Endothelial cell of umbilical vein (primary cell): ENCODE measurements around the gene NINL. TPM values are rescaled to one million over a fixed set of nuclear protein-coding genes. Genes with fewer than 3 reads are reported as not detected.
A peak's percentile ranks its signal among the peaks of the same experiment; 100 is the strongest.

Experiments
- BruUV-seq: library from RNA; stranded (reverse); fragments of 400-500 nt; replicated peaks from 2 replicates; lab custom pipeline; 2021; lab: Mats Ljungman, UMichigan
- CTCF ChIA-PET: fragments of 300-600, 350-600 bp; sonication (Branson Sonifier 250); formaldehyde crosslinking; loops from one replicate; lab custom pipeline; 2021; ENCODE audit warnings: antibody characterized with exemption, inconsistent platforms; lab: Charles Lee
- POLR2A ChIA-PET: fragments of 300-600, 350-600 bp; sonication (Branson Sonifier 250); formaldehyde crosslinking; loops from one replicate; lab custom pipeline; 2021; ENCODE audit warnings: antibody characterized with exemption, inconsistent platforms; lab: Charles Lee
- DNase-seq: peaks from one replicate; pipeline ENCODE4 v3.0.0-alpha.2; 2011; ENCODE audit warnings: low read depth, low spot score
- FAIRE-seq: peaks from 2 replicates; lab custom pipeline; 2011; peaks lifted over from hg19 to GRCh38; lab: Jason Lieb, UNC
- H2AFZ ChIP-seq: 2 replicates; pipeline ENCODE4 v1.6.0; 2012; ENCODE audit warnings: low read depth, low read length, control low read depth, inconsistent platforms
- H3K27ac ChIP-seq: 2 replicates; pipeline ENCODE4 v1.5.1; 2011; ENCODE audit warnings: low read depth, mild to moderate bottlenecking, control low read depth, low read length, moderate library complexity; ENCODE audit not compliant: insufficient read depth
- H3K27me3 ChIP-seq, 2 experiments: 2 replicates each; pipeline versions ENCODE4 v1.6.0 to v1.6.1; 2011; ENCODE audit warnings: low read length in 2 of 2, mixed read lengths in 1 of 2; ENCODE audit not compliant: control insufficient read depth in 2 of 2, insufficient read depth in 2 of 2
- H3K36me3 ChIP-seq, 2 experiments: 2 replicates in 1 of 2; 3 replicates in 1 of 2; pipeline ENCODE4 v1.5.1; 2011; ENCODE audit warnings: low read length in 2 of 2, mild to moderate bottlenecking in 1 of 2, moderate library complexity in 1 of 2; ENCODE audit not compliant: control insufficient read depth in 2 of 2, insufficient read depth in 2 of 2; ENCODE audit errors: extremely low read depth in 1 of 2
- H3K4me1 ChIP-seq: 3 replicates; pipeline ENCODE4 v1.5.1; 2011; ENCODE audit warnings: mild to moderate bottlenecking, low read length; ENCODE audit not compliant: control insufficient read depth, insufficient read depth; ENCODE audit errors: extremely low read depth
- H3K4me2 ChIP-seq: 2 replicates; pipeline ENCODE4 v1.6.1; 2011; ENCODE audit warnings: low read length, control low read depth, mixed read lengths; ENCODE audit not compliant: insufficient read depth
- H3K4me3 ChIP-seq, 3 experiments: fragments of 200-600 bp in 1 of 3; sonication (generic), shearing (Covaris generic) in 1 of 3; replicated peaks in 1 of 3; 2 replicates each; pipeline ENCODE4 v1.5.1; 2011 to 2016; ENCODE audit warnings: control low read depth in 3 of 3, low read length in 3 of 3, mild to moderate bottlenecking in 2 of 3, inconsistent platforms in 1 of 3, low read depth in 1 of 3, moderate library complexity in 1 of 3; ENCODE audit not compliant: insufficient read depth in 1 of 3
- H3K79me2 ChIP-seq: 2 replicates; pipeline ENCODE4 v1.6.0; 2012; ENCODE audit warnings: low read length, inconsistent platforms; ENCODE audit not compliant: control insufficient read depth, insufficient read depth
- H3K9ac ChIP-seq: replicated peaks from 2 replicates; pipeline ENCODE3; 2011; ENCODE audit warnings: low read length, control low read depth; ENCODE audit not compliant: insufficient read depth; ENCODE audit errors: extremely low read depth
- H3K9me1 ChIP-seq: replicated peaks from 3 replicates; pipeline ENCODE4 v1.6.0; 2011; ENCODE audit warnings: mild to moderate bottlenecking, low read length; ENCODE audit not compliant: control insufficient read depth, insufficient read depth; ENCODE audit errors: extremely low read depth
- H3K9me3 ChIP-seq: replicated peaks from 2 replicates; pipeline ENCODE4 v1.5.1; 2012; ENCODE audit warnings: low read length, inconsistent platforms; ENCODE audit not compliant: control insufficient read depth, insufficient read depth
- H4K20me1 ChIP-seq: replicated peaks from 2 replicates; pipeline ENCODE3; 2011; ENCODE audit warnings: mild to moderate bottlenecking, low read length; ENCODE audit not compliant: control insufficient read depth, insufficient read depth; ENCODE audit errors: extremely low read depth
- EZH2 ChIP-seq: IDR thresholded peaks from 2 replicates; pipeline ENCODE4 v1.6.1; 2012; ENCODE audit warnings: borderline replicate concordance, low read depth, mild to moderate bottlenecking, moderate library complexity, low read length, inconsistent platforms; ENCODE audit not compliant: severe bottlenecking
- FOS ChIP-seq: IDR thresholded peaks from 2 replicates; pipeline ENCODE4 v1.6.1; 2011; ENCODE audit warnings: mild to moderate bottlenecking, low read length, moderate library complexity, borderline replicate concordance; ENCODE audit not compliant: insufficient read depth
- GATA2 ChIP-seq: IDR thresholded peaks from 2 replicates; pipeline ENCODE4 v1.7.0; 2011; ENCODE audit warnings: low read depth, mild to moderate bottlenecking, moderate library complexity, mixed read lengths, low read length; ENCODE audit not compliant: insufficient read length, insufficient read depth
- JUN ChIP-seq: IDR thresholded peaks from 2 replicates; pipeline ENCODE4 v1.6.1; 2011; ENCODE audit warnings: borderline replicate concordance, low read depth; ENCODE audit not compliant: insufficient read length, insufficient read depth
- MYC ChIP-seq: IDR thresholded peaks from one replicate; pipeline ENCODE4 v1.6.1; 2011; ENCODE audit warnings: mild to moderate bottlenecking, low read depth, low read length
- POLR2A ChIP-seq: IDR thresholded peaks from 2 replicates; pipeline ENCODE4 v1.6.1; 2012; ENCODE audit warnings: low read depth, mild to moderate bottlenecking, control low read depth, low read length
- POLR2AphosphoS5 ChIP-seq: IDR thresholded peaks from 2 replicates; pipeline ENCODE4 v1.6.1; 2012; ENCODE audit warnings: low read depth, mild to moderate bottlenecking, control low read depth, low read length, moderate library complexity; ENCODE audit not compliant: insufficient read depth
- dilution Hi-C: fragments of 300-500 bp; cut with MboI; formaldehyde crosslinking; loops from one replicate; pipeline ENCODE4 v1.15.0; 2019; ENCODE audit warnings: low sequenced_read_pairs; ENCODE audit not compliant: extremely low pct_ligation_motif_present
- intact Hi-C: fragments of 100-400 bp; cut with micrococcal nuclease; formaldehyde crosslinking; loops from one replicate; pipeline ENCODE4 v1.10.0; 2022
- polyA plus RNA-seq, 4 experiments: library from polyadenylated mRNA; depleted of rRNA in 3 of 4; stranded (reverse) in 3 of 4; unstranded in 1 of 4; fragments of >200 nt; gene quantifications; 2 replicates each; pipeline versions ENCODE4 v1.2.1 to v1.2.3, GENCODE V29; 2011 to 2012; ENCODE audit warnings: missing spikeins in 1 of 4
- total RNA-seq: library from RNA; stranded (reverse); gene quantifications from 2 replicates; pipeline ENCODE4 v1.2.3, GENCODE V29; 2021
- TF ChIP-seq, protein P1 (sequence below): IDR thresholded peaks from 2 replicates; pipeline ENCODE4 v1.6.1; 2011; ENCODE audit not compliant: insufficient read depth, insufficient read length
- TF ChIP-seq, protein P2 (sequence below), 2 donors: IDR thresholded peaks; 1 replicate in 1 of 2; 2 replicates in 1 of 2; pipeline ENCODE4 v1.5.1; 2011; ENCODE audit warnings: low read length in 2 of 2, mild to moderate bottlenecking in 2 of 2, moderate library complexity in 2 of 2, control low read depth in 1 of 2, inconsistent platforms in 1 of 2, low read depth in 1 of 2; ENCODE audit not compliant: insufficient read depth in 1 of 2; ENCODE audit errors: extremely low read depth in 1 of 2

The NINL gene
- total and polyA plus RNA-seq, 2 donors (not counting 3 experiments of a cell fraction or from before 2014, with no cell fraction given): 13.2 to 25.5 TPM

GRCh38 chr20:25553819-25554296 lies 31.5 kb downstream of the NINL start:
- dilution Hi-C loops (no loop called here), intact Hi-C loops (no loop called here)
- BruUV-seq: no TSS peak
- Histone ChIP-seq H3K9me3 (no peaks in the 10 kb centered on the region), H3K4me2 (no peak overlapping the region), H4K20me1 (no peaks in the 10 kb centered on the region), H3K27me3 (no peaks in the 10 kb centered on the region), H3K9me1 (no peaks in the 10 kb centered on the region), H3K36me3 (peaks cover 0 to 2% of the 10 kb centered on the region in 2 experiments), H2AFZ (no peak overlapping the region), H3K9ac (no peak overlapping the region), H3K4me3 (no peak overlapping the region), H3K79me2 (no peaks in the 10 kb centered on the region), H3K27ac (no peak overlapping the region), H3K4me1 (no peaks in the 10 kb centered on the region)
- FAIRE-seq (no peak), DNase-seq (peak; percentile 40)
- ChIA-PET POLR2A (no interaction called here), CTCF (interaction anchor here (1.4 kb wide), 1 partner anchor 21 kb away, joined by 4 read pairs; no protein-coding TSS in a partner anchor)
- TF ChIP-seq MYC: no peak
- no peak for TF ChIP-seq JUN
- TF ChIP-seq POLR2A: no peak
- TF ChIP-seq POLR2AphosphoS5: no peak

- Histone ChIP-seq H3K9ac (no peak overlapping the region), H2AFZ (no peak overlapping the region), H3K27ac (no peak overlapping the region), H3K4me1 (no peaks in the 10 kb centered on the region), H3K4me2 (no peak overlapping the region), H4K20me1 (no peaks in the 10 kb centered on the region), H3K9me3 (no peaks in the 10 kb centered on the region), H3K36me3 (peaks cover 0 to 2% of the 10 kb centered on the region in 2 experiments), H3K4me3 (no peak overlapping the region), H3K9me1 (no peaks in the 10 kb centered on the region), H3K79me2 (no peaks in the 10 kb centered on the region), H3K27me3 (no peaks in the 10 kb centered on the region)
- dilution Hi-C loops (no loop called here), intact Hi-C loops (no loop called here)
- ChIA-PET CTCF (interaction anchor here (1.4 to 2.4 kb wide), 2 partner anchors 12 to 21 kb away, joined by 4 to 10 read pairs; no protein-coding TSS in a partner anchor), POLR2A (no interaction called here)
- BruUV-seq: no TSS peak
- TF ChIP-seq FOS: no peak
- TF ChIP-seq JUN: no peak
- TF ChIP-seq, protein P1, sequence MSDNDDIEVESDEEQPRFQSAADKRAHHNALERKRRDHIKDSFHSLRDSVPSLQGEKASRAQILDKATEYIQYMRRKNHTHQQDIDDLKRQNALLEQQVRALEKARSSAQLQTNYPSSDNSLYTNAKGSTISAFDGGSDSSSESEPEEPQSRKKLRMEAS: no peak
- no peak for TF ChIP-seq EZH2
- TF ChIP-seq POLR2A: no peak
- TF ChIP-seq POLR2AphosphoS5: no peak
- TF ChIP-seq, protein P2, sequence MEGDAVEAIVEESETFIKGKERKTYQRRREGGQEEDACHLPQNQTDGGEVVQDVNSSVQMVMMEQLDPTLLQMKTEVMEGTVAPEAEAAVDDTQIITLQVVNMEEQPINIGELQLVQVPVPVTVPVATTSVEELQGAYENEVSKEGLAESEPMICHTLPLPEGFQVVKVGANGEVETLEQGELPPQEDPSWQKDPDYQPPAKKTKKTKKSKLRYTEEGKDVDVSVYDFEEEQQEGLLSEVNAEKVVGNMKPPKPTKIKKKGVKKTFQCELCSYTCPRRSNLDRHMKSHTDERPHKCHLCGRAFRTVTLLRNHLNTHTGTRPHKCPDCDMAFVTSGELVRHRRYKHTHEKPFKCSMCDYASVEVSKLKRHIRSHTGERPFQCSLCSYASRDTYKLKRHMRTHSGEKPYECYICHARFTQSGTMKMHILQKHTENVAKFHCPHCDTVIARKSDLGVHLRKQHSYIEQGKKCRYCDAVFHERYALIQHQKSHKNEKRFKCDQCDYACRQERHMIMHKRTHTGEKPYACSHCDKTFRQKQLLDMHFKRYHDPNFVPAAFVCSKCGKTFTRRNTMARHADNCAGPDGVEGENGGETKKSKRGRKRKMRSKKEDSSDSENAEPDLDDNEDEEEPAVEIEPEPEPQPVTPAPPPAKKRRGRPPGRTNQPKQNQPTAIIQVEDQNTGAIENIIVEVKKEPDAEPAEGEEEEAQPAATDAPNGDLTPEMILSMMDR (IDR thresholded peaks at IDR 0.05; ENCODE audit: extremely low read depth in 1 of 2, insufficient read depth in 1 of 2, low read depth in 1 of 2, low read length in 2 of 2): no peak
- TF ChIP-seq MYC: no peak
- no peak for TF ChIP-seq GATA2
- DNase-seq (no peak), FAIRE-seq (no peak)
Measured at GRCh38 chr20:25552977-25553376, 32.4 kb downstream of the NINL start.
